GM12891 (cell line): ENCODE data around the gene NHLRC2. TPM values are rescaled to one million over a fixed set of nuclear protein-coding genes. Genes with fewer than 3 reads are reported as not detected.
"Not testable (repeated sequence)": the region's sequence is repeated elsewhere in the genome, so short reads cannot be mapped to it uniquely, and the experiment has no call there.

Source experiments
- DNase-seq: peaks from one replicate; pipeline ENCODE4 v3.0.0; 2011; ENCODE audit warnings: low spot score; ENCODE audit not compliant: insufficient read length
- FAIRE-seq: peaks from 2 replicates; lab custom pipeline; 2011; peaks lifted over from hg19 to GRCh38; lab: Jason Lieb, UNC
- PAX5 ChIP-seq: IDR thresholded peaks from 2 replicates; pipeline ENCODE4 v1.6.1; 2011; ENCODE audit warnings: low read length, moderate library complexity, mild to moderate bottlenecking; ENCODE audit not compliant: insufficient read depth, severe bottlenecking
- POLR2A ChIP-seq: IDR thresholded peaks from 2 replicates; pipeline ENCODE4 v1.6.1; 2011; ENCODE audit warnings: low read depth, low read length, control low read depth
- POLR2AphosphoS5 ChIP-seq: IDR thresholded peaks from 2 replicates; pipeline ENCODE4 v1.6.1; 2011; ENCODE audit warnings: low read depth, low read length, control low read depth
- POU2F2 ChIP-seq: IDR thresholded peaks from 2 replicates; pipeline ENCODE4 v1.6.1; 2011; ENCODE audit warnings: low read depth, mild to moderate bottlenecking, control low read depth, low read length, moderate library complexity
- SPI1 ChIP-seq: IDR thresholded peaks from 2 replicates; pipeline ENCODE4 v1.6.1; 2011; ENCODE audit warnings: low read depth, low read length, control low read depth
- TAF1 ChIP-seq: IDR thresholded peaks from 2 replicates; pipeline ENCODE4 v1.6.1; 2011; ENCODE audit warnings: low read depth, low read length, control low read depth
- polyA plus RNA-seq: library from polyadenylated mRNA; unstranded; fragments of >200 nt; gene quantifications from one replicate; pipeline ENCODE4 v1.2.1, GENCODE V29; 2012; ENCODE audit warnings: low read depth, missing spikeins, inconsistent platforms; ENCODE audit not compliant: missing spikeins

NHLRC2 gene, protein sequence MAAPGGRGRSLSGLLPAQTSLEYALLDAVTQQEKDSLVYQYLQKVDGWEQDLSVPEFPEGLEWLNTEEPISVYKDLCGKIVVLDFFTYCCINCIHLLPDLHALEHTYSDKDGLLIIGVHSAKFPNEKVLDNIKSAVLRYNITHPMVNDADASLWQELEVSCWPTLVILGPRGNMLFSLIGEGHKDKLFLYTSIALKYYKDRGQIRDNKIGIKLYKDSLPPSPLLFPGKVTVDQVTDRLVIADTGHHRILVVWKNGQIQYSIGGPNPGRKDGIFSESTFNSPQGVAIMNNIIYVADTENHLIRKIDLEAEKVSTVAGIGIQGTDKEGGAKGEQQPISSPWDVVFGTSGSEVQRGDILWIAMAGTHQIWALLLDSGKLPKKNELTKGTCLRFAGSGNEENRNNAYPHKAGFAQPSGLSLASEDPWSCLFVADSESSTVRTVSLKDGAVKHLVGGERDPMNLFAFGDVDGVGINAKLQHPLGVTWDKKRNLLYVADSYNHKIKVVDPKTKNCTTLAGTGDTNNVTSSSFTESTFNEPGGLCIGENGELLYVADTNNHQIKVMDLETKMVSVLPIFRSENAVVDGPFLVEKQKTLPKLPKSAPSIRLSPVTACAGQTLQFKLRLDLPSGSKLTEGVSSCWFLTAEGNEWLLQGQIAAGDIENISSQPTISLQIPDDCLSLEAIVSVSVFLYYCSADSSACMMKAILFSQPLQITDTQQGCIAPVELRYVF
- polyA plus RNA-seq = 5.3 TPM

DNA sequence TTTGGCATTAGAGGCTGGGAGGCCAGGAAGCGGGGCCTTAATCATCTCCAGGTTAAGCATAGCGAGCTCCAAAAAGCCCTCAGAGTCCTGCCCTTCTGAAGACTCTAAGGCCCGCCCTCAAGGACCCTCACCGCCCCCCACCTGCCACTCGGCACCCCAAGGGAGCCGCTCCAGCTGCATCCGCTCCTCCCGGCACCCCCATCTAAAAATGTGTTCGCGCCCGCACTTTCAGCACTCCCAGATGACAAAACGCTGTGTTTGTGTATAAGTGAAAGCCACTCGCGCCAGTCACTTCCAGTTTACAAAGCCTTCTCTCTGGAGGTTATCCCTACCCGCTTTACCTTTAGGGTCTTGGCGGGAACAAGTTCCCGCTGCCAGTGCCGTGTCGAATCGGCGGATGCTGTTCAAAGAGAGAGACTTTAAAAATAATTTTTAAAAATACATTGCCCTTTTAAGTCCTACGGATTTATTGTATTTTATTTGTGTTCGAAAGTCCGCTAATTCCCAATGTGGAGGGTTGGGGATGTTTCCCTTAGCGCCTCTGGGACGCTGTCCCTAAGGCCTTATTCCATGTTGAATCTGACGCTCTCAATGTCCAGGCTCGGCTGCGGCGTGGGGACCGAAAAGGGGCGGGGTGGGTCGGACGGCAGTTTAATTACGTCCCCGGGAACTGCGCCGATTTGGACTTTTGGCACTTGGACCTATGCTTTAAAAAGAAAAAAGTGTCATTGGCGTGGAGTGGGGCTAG is at the start of gene NHLRC2, which contains the start of gene DCLRE1A:
TSS of gene NHLRC2 (plus strand) at position 649 of the 748 bp plus-strand sequence. CDS start 212 bp downstream, outside the sequence.
TSS of gene DCLRE1A (minus strand) at position 70 of the 748 bp plus-strand sequence. CDS start 900 bp downstream, outside the sequence.
- DNase-seq = peak; percentile 25

DNA sequence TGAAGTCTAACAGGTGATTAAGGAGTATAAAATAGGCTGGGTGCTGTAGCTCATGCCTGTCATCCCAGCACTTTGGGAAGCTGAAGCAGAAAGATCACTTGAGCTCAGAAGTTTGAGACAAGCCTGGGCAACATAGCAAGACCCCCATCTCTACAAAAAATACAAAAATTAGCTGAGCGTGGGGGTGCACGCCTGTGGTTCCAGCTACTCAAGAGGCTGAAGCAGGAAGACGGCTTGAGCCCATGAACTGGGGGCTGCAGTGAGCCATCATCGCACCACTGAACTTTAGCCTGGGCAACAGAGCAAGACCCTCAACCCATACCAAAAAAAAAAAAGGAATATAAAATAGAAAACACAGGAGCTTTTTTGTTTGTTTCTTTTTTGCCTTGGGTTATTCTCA is 48.0 kb upstream of the NHLRC2 start:
- TF ChIP-seq PAX5 (no peak), SPI1 (no peak), POU2F2 (no peak), POLR2AphosphoS5 (no peak)
- DNase-seq (no peak), FAIRE-seq (no peak)

More for the DNA sequence above, at the start of gene NHLRC2, which contains the start of gene DCLRE1A:
- TF ChIP-seq POU2F2 (no peak; the same call in 1 of the 2 replicates), PAX5 (no peak), POLR2AphosphoS5 (no peak), SPI1 (no peak), POLR2A (no peak), TAF1 (no peak)
- peak; percentile 95 for FAIRE-seq

DNA sequence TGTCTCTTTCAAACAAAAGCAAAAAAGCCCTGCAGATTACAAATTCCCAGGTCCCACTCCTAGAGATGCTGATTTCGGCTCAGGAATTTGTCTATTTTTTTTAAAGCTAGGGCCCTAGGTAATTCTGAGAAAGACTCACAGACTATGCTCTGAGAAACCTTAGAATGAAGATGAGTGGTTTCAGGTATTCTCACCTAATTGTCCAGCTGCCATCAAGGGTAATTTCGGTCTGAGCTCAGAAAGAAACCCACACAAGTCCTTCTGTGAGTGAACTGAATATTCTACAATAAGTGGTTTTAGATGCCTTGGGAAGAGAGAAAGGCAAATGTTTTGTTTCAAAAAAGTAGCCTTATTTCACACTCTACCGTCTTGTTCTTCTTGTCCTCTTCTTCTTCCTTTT is 46.3 kb upstream of the NHLRC2 start:
- TF ChIP-seq POLR2A (no peak), PAX5 (no peak), POLR2AphosphoS5 (no peak), TAF1 (no peak), POU2F2 (no peak), SPI1 (no peak)
- FAIRE-seq (no peak), DNase-seq (no peak)

GRCh38 chr10:113814700-113815099 is 39.8 kb upstream of the NHLRC2 start:
- not testable (repeated sequence) for DNase-seq, FAIRE-seq

GRCh38 chr10:113819989-113820388 is 34.5 kb upstream of the NHLRC2 start:
- no peak for DNase-seq
- FAIRE-seq = no peak
- TF ChIP-seq POLR2A = no peak
- TF ChIP-seq TAF1 = no peak
- no peak for TF ChIP-seq POU2F2
- no peak for TF ChIP-seq PAX5
- TF ChIP-seq SPI1 = no peak
- no peak for TF ChIP-seq POLR2AphosphoS5

GRCh38 chr10:113820507-113820906 is 34.0 kb upstream of the NHLRC2 start:
- FAIRE-seq (peak; percentile 9), DNase-seq (no peak)
- no peak for TF ChIP-seq POLR2AphosphoS5
- no peak for TF ChIP-seq TAF1
- no peak for TF ChIP-seq SPI1
- no peak for TF ChIP-seq PAX5
- TF ChIP-seq POU2F2 = no peak
- no peak for TF ChIP-seq POLR2A

DNA sequence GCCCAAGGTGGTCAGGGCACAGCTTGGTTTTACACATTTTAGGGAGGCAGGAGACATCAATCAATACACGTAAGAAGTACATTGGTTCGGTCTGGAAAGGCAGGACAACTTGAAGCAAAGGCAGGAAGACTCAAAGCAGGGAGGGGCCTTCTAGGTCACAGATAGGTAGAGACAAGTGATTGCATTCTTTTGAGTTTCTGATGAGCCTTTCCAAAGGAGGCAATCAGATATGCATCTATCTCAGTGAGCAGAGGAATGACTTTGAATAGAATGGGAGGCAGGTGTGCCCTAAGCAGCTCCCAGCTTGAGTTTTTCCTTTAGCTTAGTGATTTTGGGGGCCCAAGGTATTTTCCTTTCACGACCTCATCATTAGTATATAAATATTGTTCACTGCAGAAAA is 33.2 kb upstream of the NHLRC2 start:
- not testable (repeated sequence) for DNase-seq, FAIRE-seq

- no peak for TF ChIP-seq TAF1
- TF ChIP-seq POLR2A = no peak
- no peak for TF ChIP-seq SPI1
- no peak for TF ChIP-seq PAX5
- no peak for TF ChIP-seq POU2F2
- TF ChIP-seq POLR2AphosphoS5 = no peak
- FAIRE-seq (no peak), DNase-seq (no peak)
Observed at GRCh38 chr10:113822174-113822573, 32.3 kb upstream of the NHLRC2 start.

DNA sequence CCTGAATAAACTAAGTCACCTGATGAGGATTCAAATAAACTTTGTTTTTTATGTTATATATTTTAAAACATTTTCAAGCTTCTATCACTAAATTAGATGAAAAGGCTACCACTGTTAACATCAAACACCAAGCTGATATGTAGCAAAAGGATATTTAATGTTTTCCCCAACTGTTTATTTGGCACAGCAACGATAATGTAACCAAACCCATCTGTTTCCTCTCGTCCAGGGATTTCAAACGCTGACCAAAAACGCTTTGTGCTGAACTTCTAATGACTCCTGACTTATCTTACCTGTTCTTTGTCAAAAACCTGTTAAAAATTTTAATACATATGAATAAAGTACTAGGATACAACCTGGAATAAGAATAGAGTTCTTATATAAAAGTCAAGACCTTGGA is 31.1 kb upstream of the NHLRC2 start:
- FAIRE-seq (no peak), DNase-seq (no peak)
- TF ChIP-seq POLR2AphosphoS5 (no peak), POLR2A (no peak), POU2F2 (no peak), SPI1 (no peak), TAF1 (no peak), PAX5 (no peak)

GRCh38 chr10:113825791-113826190 is 28.7 kb upstream of the NHLRC2 start:
- no peak for TF ChIP-seq POLR2AphosphoS5
- TF ChIP-seq TAF1 = no peak
- no peak for TF ChIP-seq POU2F2
- TF ChIP-seq POLR2A = no peak
- no peak for TF ChIP-seq SPI1
- no peak for TF ChIP-seq PAX5
- FAIRE-seq (no peak), DNase-seq (no peak)

- not testable (repeated sequence) for FAIRE-seq, DNase-seq
Observed at GRCh38 chr10:113828567-113828966, 25.9 kb upstream of the NHLRC2 start.
